Glomerular endothelial cell (primary cell): ENCODE data around the gene FBXO44. TPM values are rescaled to one million over a fixed set of nuclear protein-coding genes. Genes with fewer than 3 reads are reported as not detected.

ENCODE experiments used
- DNase-seq: peaks from one replicate; pipeline ENCODE4 v3.0.0-alpha.2; 2011; ENCODE audit warnings: low read depth, low spot score; ENCODE audit errors: extremely low read depth
- total RNA-seq: library from RNA; depleted of rRNA; stranded (reverse); fragments of >200 nt; gene quantifications from 2 replicates; pipeline ENCODE4 v1.2.3, GENCODE V29; 2015

Gene FBXO44
- total RNA-seq, 1 donor from 2014 or later: 12.4 TPM

DNA sequence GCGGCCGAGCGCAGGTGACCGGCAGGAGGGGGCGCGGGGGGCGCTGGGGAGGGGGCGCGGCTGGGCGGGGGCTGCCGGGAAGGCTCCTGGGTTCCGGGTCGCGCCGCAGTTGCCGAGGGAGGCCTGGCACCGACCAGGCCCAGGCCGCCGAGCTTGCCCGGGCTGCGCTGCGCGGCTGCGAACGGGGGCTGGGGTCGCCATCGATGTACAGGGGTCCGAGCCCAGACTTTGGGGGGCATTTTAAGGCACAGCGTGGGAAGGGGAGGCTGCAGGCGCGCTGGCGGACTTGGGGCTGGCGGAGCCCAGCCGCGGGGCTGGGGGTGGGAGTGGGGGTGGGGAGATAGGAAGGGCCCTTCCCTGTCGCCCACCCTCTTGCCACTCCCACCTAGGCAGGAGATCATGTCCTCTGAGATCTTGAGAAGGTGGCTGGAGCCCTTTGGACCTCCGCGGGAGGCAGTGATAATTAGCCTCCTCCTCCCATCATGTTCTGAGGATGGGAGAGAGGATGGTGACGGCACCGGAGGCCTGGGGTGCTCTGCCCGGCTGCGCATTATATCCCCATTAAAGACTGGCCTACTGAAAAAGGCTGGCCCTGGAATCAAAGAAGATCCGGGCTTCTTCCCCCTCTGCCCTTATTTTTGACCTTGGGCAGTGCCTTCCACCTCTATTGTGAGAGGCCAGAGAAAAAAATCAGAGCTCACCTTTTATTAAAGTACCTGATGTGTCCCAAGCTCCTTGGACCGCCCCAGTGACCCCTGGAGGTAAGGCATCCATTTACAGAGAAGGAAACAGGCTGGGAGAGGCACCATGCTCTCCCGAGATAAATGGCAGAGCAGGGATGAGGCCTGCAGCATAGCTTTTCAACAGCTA lies 497 bp downstream of the FBXO44 start:
- no peak for DNase-seq

DNA sequence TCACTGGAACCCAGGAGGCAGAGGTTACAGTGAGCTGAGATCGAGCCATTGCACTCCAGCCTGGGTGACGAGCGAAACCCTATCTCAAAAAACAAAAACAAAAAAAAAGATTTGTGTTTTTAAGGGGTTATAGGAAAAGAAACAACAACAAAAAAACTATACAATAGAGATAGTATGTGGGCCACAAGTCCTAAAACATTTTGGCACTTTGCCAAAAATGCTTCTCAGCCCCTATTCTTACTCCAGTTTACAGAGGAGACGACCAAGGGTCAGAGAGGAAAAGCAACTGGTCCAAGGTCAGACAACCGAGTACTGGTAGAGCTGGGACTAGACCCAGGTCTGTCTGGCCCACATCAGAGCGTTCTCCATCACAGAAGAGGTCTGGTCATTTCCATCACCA lies 3.0 kb downstream of the FBXO44 start:
- no peak for DNase-seq

- no peak for DNase-seq
Observed at GRCh38 chr1:11658542-11658941, 3.9 kb downstream of the FBXO44 start.

DNA sequence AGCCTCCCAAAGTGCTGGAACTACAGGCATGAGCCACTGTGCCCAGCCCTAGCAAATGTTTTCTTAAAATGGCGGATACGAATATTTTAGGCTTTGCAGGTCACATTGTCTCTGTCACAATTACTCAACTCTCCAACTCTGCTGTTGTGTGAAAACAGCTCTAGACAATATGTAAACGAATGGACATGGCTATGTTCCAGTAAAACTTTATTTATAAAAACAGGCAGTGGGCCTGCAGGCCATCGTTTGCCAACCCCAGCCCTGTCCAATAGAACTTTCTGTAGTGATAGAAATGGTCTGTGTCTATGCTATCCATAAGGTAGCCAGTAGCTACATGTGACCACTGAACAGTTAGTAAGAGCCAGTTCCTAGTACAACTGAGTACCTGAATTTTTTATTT lies 5.1 kb downstream of the FBXO44 start:
- DNase-seq: no peak

DNA sequence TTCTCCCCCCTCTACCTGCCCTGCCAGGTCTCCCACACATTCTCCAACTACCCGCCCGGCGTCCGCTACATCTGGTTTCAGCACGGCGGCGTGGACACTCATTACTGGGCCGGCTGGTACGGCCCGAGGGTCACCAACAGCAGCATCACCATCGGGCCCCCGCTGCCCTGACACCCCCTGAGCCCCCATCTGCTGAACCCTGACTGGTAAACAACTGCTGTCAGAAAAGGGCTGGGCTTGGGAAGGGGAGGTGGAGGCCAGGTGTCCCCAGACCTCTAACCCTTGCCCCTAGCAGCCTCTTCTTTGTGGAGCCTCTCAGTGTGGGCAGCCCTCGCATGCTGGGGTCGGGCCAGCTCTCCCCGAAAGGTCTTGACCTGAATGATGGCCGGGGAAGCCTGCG lies 6.4 kb downstream of the FBXO44 start:
- no peak for DNase-seq

GRCh38 chr1:11664336-11665065 lies 9.8 kb downstream of the FBXO44 start:
- DNase-seq: no peak

GRCh38 chr1:11668516-11668915 lies 13.8 kb downstream of the FBXO44 start:
- DNase-seq: no peak

DNA sequence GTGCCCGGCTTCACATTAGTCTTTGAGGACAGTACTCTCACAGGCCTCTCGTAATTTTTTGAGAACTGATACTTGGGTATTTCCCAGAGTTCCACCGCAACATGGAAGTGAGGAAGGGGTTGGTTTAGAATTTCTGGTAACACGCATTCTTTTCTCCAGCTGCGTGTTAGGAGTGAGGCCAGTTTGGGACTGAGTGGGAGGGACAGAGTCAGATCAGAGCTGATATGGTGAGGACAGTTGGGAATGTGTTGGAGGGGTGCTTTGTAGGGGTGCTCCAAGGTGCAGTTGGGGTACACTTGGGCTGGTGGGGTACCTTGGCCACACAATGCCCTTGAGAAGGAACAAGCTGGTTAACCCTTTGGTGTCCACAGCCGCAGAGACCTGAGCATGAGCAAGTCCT lies 16.1 kb downstream of the FBXO44 start:
- no peak for DNase-seq

- no peak for DNase-seq
Observed at GRCh38 chr1:11671205-11671543, 16.5 kb downstream of the FBXO44 start.

GRCh38 chr1:11671544-11672286 lies 17.0 kb downstream of the FBXO44 start:
- DNase-seq: no peak

GRCh38 chr1:11673089-11673769 lies 18.6 kb downstream of the FBXO44 start:
- no peak for DNase-seq

GRCh38 chr1:11674488-11674887 lies 19.8 kb downstream of the FBXO44 start:
- DNase-seq: no peak

DNA sequence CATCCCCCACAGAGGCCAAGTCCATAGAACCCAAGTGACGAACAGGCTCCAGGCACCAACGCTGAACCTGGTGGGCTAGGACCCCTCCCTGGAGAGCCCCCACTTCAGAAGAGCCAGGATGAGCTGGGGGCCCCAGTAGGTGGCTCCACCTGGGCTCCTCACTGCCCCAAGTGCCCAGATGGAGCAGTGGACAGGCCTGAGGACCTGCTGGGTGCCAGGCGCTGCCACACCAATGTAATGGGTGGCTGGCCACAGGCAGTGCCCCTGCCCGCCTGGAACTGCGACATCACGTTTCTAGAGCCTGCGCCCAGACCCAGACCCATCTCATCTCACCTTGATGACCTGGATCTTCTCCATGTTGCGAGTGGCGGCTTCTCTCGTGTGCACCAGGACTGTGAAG lies 20.6 kb downstream of the FBXO44 start:
- DNase-seq: no peak

DNA sequence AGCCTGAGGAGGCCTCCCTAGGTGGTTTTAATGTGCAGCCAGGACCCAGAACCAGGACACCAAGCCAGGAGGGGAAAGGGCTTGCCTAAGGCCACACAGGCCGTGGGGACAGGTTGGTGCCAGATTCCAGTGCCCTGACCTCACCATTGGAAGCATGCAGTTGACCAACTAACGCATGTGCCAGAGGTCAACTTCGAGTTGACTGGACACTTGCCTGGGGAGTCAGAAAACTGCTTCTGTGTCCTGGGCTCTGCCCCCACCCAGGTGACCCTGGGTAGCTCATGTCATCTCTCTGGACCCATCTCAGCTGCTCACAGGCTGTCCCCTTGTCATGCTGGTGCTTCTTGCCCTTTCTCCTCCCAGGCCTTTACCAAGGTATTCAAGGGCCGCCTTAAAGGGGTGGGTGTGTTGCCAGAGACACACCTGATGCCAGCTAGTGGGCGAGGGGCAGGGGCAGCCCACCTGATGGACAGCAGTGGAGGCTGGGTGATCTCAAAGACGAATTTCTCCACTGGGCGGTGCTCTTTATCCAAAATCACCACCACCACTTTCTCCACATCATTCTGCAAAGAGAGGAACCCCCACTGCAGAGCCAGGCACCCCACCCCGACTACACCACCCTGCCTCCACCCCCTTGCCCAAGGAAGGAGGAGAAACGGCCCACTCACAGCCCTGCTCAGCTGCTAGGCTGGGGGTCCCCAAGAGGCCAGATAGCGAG lies 21.9 kb downstream of the FBXO44 start:
- no peak for DNase-seq

- DNase-seq: no peak
Observed at GRCh38 chr1:11678442-11678841, 23.8 kb downstream of the FBXO44 start.

GRCh38 chr1:11680270-11681070 lies 25.8 kb downstream of the FBXO44 start:
- DNase-seq: no peak

DNA sequence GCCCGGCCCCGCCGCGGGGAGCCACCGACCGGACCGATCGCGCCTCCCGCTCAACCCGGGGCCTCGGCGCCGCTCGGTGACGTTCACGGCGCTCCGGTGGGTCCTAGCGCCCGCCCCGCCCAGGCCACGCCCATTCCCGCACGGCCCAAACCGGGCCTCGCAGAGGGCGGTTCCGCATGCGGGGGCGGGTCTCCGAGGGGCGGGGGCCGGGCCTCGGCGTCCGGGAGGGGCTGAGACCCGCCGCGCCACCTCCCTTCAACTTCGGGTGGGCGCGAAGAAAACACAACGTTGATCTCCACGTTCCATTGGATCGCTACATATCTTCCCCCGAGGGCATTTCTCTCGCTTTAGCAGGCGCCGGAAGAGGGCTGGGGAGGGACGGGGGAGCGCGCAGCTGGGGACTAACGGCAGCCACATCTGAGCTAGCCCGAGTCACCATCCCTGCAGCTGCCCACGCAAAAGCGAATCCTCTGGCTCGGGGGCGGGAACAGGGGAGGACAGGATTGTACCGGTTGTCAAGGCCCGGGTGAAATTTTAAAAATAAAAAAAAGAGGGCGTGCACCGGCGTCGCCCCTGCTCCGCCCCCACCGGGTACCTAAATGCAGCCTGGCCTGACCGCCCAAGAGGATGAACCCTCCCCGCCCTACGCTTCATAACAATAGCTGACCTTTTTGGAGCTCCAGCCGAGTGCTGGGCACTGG lies 26.5 kb downstream of the FBXO44 start, which contains the start of gene MAD2L2:
Gene MAD2L2, minus strand, starts transcription at position 78 of the 701 bp plus-strand sequence. CDS start 547 bp downstream, outside the sequence.
- no peak for DNase-seq

GRCh38 chr1:11682287-11682771 lies 27.7 kb downstream of the FBXO44 start:
- no peak for DNase-seq

DNA sequence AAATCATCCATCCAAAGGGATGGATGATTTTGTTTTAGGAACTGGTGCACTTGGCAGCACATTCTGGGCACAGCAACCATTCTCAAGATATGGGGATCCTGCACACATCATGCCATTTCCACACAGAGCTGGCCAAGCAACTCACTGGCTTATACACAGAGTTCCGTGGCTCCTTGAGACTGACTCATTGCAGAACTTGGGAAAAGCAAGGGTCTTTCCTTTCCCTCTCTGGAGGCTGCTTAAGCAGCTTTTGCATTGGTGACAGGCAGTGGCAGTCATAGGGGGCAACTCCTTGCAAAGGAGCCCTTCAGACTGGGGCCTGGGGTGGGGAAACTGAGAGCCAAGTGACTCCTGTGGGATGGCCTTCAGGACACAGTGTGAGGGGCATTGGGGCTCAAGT lies 28.1 kb downstream of the FBXO44 start:
- no peak for DNase-seq
